GM21576 (cell line): ENCODE results near the gene CENPX.
"Not testable (repeated sequence)": the region's sequence is repeated elsewhere in the genome, so short reads cannot be mapped to it uniquely, and the experiment has no call there.

ENCODE experiments used
- ATAC-seq: cut with Tn5 transposase; IDR thresholded peaks from one replicate; pipeline ENCODE4 v1.9.1; 2021; ENCODE audit warnings: mild to moderate bottlenecking, moderate library complexity; ENCODE audit not compliant: unreplicated experiment

The CENPX gene

DNA sequence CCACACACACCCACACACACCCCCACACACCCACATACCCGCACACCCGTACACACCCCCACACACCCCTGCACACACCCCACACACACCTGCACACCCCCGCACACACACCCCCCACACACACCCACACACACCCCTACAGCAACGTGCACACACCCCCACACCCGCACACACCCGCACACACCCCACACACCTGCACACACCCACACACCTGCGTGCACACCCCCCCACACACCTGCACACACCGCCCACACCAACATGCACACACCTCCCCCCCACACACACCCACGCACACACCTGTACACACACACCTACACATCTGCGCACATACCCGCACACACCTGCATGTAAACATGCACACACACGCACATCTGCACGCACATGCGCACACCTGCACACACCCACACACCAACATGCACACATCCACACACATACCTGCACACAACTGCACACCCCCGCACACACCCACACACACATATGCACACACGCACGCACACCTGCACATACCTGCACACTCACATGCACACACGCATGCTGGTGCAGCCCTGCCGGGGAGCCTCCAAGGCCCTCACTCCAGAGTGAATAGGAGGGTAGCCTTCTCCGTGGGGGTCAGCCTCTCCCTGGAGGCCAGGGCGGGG, 37.8 kb downstream of the CENPX start:
- ATAC-seq: no peak

- ATAC-seq: no peak
Measured at GRCh38 chr17:81983639-81984373, 38.9 kb downstream of the CENPX start.

DNA sequence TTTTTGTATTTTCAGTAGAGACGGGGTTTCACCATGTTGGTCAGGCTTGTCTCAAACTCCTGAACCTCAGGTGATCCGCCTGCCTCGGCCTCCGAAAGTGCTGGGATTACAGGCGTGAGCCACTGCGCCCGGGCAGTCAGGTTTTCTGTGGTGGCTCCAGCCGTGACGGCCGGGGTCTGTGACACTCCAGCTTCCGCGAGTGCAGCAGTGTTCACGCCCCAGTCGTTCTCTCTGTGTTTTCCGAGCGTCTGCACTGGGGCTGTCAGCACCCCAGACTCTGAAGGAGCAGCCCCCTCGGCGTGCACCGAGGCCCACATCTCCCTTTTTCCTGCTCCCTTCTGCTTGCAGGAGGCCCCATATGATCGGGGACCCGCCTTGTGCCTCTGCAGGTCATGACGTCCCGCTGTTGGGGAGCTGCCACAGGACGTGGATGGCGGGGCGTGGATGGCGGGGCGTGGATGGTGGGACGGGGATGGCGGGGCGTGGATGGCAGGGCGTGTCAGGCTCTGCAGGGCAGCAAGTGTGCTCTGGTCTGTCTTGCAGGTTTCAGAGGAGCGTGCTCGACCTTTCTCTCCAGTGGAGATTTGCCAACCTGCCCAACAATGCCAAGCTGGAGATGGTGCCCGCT, 39.6 kb downstream of the CENPX start:
- no peak for ATAC-seq

GRCh38 chr17:81981511-81981910, 41.2 kb downstream of the CENPX start:
- not testable (repeated sequence) for ATAC-seq

GRCh38 chr17:81980707-81981343, 41.9 kb downstream of the CENPX start:
- ATAC-seq: no peak

GRCh38 chr17:81980122-81980521, 42.6 kb downstream of the CENPX start:
- ATAC-seq: no peak

DNA sequence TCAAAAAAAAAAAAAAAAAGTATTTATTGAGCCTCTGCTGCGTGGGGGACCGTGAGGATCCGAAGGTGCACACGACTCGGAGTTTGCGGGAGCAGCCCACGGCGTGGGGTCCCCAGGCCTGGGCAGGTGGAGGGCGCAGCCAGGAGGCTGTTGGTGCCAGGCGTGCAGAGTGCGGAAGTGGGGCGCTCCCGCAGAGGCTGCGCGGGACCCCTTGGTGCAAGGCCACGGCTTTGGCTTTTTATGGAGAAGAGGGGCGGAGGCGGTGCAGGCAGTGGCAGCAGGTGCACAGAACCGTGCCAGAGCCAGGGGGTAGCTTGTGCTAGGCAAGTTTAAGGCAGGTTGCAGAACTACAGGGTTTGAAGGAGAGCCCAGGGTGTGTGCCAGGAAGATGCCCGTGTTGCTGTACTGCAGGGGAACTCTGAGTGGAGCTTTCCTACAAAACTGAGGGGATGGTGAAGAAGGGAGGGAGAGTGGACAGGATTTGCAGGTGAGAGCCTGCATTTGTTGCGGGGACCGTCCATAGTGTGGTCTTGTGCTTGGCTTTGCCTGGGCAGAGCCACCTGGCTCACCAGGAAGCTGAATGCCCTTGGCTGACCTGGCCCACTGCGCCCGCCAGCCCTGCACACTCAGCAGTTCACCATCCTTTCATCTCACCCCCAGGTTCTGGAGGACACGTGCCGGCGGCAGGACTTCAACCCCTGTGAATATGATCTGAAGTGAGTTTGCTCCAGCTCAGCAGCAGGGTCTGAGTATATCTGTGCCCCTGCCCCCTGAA, 44.0 kb downstream of the CENPX start:
- no peak for ATAC-seq

- peak; percentile 73 for ATAC-seq
Measured at GRCh38 chr17:81977211-81977808, 45.4 kb downstream of the CENPX start, which contains the start of gene ASPSCR1. ASPSCR1 (plus strand) TSS chr17:81977629; CDS start chr17:81977647, 18 bp downstream.

DNA sequence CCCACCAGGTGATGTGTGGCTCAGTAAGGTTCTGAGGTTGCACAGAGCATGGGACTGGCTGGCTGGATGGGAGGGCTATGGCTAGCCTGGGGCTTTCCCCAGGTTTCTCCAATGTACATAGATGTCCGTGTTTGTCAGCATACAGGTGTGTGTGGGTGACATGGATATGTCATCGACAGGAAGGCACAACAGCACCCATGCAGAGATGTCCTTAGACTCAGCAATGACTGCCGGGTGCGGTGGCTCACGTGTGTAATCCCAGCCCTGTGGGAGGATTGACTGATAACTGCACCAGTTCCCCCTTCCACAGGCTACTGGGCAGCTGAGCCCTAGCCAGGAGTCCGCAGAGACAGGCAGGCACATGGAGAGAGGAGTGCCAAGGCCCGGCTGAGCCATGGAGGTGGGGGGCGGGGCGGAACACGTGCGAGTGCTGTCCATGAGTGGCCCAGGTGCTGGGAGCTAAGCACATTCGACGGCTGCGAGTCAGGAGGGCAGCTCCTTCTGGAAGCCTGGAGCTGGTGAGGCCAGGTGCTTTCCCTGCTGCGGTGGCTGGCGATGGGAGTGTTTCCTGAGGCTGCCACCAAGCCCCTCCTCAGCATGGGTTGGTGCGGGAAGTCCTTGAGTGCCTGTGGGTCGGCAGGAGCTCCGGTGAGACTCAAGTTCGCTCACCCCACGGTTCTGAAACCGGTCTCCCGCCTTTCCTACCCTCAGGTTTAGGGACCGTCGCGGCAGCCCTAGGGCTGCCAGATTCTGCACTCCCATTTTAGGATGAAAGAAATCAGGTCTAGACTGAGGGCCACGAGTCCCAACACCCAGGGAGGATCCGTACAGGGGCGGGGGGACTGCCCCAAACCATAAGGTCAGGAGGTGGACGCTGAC, 46.1 kb downstream of the CENPX start:
- ATAC-seq: no peak

GRCh38 chr17:81973432-81973831, 49.2 kb downstream of the CENPX start:
- no peak for ATAC-seq

DNA sequence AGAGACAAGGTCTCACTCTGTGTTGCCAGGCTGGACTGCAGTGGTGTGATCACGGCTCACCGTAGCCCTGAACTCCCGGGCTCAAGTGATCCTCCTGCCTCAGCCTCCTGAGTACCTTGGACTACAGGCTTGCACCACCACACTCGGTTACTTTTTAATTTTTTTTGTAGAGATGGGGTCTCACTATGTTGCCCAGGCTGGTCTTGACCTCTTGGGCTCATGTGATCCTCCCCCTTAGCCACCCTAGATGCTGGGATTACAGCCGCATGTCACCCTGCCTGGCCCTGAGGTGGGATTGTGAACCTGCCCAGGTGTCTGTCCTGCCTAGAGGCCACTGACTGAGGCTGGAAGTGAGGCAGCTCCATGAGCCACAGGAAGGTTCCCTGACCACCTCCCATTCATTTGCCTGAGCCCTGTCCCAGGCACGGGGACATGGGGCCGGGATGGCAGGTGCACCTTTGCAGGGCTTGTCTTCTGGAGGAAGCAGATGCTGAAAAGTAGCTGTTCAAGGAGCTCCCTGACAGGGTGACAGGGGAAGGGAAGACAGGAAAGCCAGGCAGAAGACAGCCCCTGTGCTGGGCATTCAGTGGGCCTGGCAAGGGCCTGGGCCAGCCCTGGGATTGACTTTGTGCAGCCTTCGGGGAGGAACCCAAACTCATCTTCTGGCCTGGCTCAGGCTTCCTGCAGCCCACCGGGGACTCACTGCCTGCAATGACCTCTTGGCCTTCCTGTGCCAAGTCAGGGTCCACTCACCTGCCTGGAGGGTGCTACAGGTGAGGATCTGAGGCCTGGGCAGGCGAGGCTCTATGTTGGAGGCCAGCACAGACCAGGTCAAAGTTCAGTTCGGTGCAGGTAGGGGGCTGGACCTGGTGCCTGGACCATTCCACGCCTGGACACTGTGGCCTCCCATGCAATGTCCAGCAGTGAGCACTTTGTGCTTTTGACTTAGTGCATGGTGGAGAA, 53.5 kb downstream of the CENPX start:
- no peak for ATAC-seq
